Effector memory CD4-positive, alpha-beta T cell (primary cell): ENCODE results near the gene LAG3.
"Not testable (repeated sequence)": the region's sequence is repeated elsewhere in the genome, so short reads cannot be mapped to it uniquely, and the experiment has no call there.

Experiments used
- DNase-seq, 3 donors: peaks; one replicate each; pipeline ENCODE4 v3.0.0-alpha.2; 2020
- H3K27ac ChIP-seq: 2 replicates; pipeline ENCODE4 v1.7.0; 2013; ENCODE audit warnings: mild to moderate bottlenecking, low read length, moderate library complexity; ENCODE audit not compliant: insufficient read depth, poor library complexity, severe bottlenecking
- H3K27me3 ChIP-seq: replicated peaks from 2 replicates; pipeline ENCODE4 v1.7.0; 2013; ENCODE audit warnings: mild to moderate bottlenecking, low read length; ENCODE audit not compliant: insufficient read depth, control insufficient read depth, poor library complexity, severe bottlenecking
- H3K36me3 ChIP-seq: 2 replicates; pipeline ENCODE4 v1.7.0; 2013; ENCODE audit warnings: mild to moderate bottlenecking, low read length, moderate library complexity; ENCODE audit not compliant: control insufficient read depth, insufficient read depth
- H3K4me1 ChIP-seq: 2 replicates; pipeline ENCODE4 v1.7.0; 2013; ENCODE audit warnings: low read length, mild to moderate bottlenecking; ENCODE audit not compliant: control insufficient read depth, insufficient read depth, poor library complexity, severe bottlenecking
- H3K4me3 ChIP-seq: 2 replicates; pipeline ENCODE4 v1.7.0; 2013; ENCODE audit warnings: low read length, low read depth, mild to moderate bottlenecking; ENCODE audit not compliant: insufficient read depth, poor library complexity, severe bottlenecking
- H3K9me3 ChIP-seq: 2 replicates; pipeline ENCODE4 v1.7.0; 2013; ENCODE audit warnings: mild to moderate bottlenecking, low read length, moderate library complexity; ENCODE audit not compliant: control insufficient read depth

The LAG3 gene

DNA sequence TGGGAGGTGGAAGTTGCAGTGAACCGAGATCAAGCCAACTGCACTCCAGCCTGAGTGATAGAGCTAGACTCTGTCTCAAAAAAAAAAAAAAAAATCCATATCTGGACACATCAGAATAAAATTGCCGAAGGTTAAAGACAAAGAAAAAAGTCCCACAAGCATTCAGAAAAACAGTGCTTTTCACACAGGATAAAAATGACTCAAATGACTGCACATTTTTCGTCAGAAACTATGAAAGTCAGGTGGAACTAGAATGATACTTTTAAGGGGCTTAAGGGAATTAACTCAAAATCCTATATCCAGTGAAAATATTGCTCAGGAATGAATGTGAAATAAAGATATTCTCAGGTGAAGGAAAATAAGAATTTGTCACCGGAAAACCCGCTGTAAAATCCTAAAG lies 35.6 kb upstream of the LAG3 start:
- Histone ChIP-seq H3K27me3 (no peaks in the 10 kb centered on the region), H3K4me1 (no peaks in the 10 kb centered on the region), H3K27ac (no peak overlapping the region), H3K36me3 (peaks cover 10% of the 10 kb centered on the region), H3K4me3 (no peak overlapping the region), H3K9me3 (no peaks in the 10 kb centered on the region)
- no peak for DNase-seq

DNA sequence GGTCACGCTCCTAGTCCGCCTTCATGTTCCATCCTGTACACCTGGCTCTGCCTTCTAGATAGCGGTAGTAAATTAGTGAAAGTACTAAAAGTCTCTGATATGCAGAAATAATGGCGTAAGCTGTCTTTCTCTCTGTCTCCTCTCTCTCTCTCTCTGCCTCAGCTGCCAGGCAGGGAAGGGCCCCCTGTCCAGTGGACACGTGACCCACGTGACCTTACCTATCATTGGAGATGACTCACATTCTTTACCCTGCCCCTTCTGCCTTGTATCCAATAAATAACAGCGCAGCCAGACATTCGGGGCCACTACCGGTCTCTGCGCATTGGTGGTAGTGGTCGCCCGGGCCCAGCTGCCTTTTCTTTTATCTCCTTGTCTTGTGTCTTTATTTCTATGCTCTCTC lies 30.2 kb upstream of the LAG3 start:
- not testable (repeated sequence) for DNase-seq, H3K36me3 ChIP-seq, H3K4me1 ChIP-seq, H3K27ac ChIP-seq, H3K27me3 ChIP-seq, H3K9me3 ChIP-seq, H3K4me3 ChIP-seq

DNA sequence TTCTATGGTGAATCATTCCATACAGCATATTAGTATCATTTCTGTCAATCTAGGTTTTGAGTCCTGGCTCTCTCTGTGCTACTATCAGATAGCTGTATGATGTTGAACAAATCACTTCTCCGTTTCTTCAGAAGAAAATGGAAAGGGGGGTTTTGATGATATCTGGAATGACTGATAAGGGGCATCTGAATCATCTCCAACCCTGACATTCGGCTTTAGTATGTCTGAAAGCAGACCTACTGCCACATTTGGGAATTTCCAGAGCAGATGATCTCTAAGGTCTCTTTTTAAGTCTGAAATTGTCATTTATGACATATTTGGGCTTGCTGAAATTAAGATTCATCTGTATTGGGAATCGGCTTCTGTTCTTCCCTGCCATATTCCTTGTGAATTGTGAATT lies 29.5 kb upstream of the LAG3 start:
- no peak for DNase-seq
- Histone ChIP-seq H3K4me3 (no peak overlapping the region), H3K36me3 (peaks cover 9% of the 10 kb centered on the region), H3K9me3 (no peaks in the 10 kb centered on the region), H3K27me3 (no peaks in the 10 kb centered on the region), H3K27ac (no peak overlapping the region), H3K4me1 (peaks cover 8% of the 10 kb centered on the region)

DNA sequence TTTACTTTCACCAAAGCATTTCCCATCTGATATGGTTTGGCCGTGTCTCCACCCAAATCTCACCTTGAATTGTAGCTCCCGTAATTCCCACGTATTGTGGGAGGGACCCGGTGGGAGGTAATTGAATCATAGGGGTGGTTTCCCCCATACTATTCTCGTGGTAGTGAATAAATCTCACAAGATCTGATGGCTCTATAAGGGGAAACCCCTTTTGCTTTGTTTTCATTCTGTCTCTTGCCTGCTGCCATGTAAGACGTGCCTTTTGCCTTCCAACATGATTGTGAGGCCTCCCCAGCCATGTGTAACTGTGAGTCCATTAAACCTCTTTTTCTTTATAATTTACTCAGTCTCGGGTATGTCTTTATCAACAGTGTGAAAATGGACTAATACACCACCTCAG lies 29.0 kb upstream of the LAG3 start:
- H3K27ac ChIP-seq, H3K4me1 ChIP-seq, H3K4me3 ChIP-seq, DNase-seq, H3K9me3 ChIP-seq, H3K27me3 ChIP-seq: not testable (repeated sequence)
- peaks cover 14% of the 10 kb centered on the region for H3K36me3 ChIP-seq

DNA sequence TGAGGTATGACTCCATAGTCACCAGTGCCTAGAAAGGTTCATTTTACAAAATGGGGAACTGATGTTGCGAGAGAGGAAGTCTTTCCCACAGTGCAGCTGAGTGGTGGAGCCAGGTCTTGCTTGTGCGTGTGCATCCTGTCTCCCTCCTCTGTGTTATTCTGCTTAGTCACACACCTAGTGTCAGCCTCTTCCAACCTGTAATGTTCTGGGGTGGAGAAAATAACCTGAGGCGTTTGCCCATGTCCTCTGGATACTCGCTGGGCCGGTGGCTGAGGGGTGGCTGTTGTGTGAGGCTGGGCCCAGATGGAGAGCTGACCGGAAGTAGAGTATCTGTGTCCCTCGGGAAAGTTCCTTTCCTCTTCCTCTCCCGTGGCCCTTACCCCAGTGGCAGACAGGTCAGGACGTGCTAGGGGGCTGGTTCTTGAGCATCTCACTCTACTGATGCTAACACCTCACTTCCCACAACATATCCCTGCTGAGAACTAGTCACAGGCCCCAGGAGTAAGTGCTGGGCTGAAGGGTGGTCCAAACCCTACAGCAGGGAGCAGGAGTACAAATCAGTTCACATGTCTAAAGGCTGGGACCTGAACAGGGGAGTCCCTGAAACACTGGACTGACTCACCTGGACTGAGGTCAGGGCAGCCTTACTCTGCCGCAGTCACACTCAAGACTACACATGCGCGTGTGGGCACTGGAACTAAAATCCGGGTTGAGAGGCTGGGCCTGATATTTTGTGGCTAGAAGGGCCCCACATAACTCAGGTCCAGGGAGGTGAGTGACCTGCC lies 26.4 kb upstream of the LAG3 start:
- Histone ChIP-seq H3K36me3 (peaks cover 37% of the 10 kb centered on the region), H3K27ac (no peak overlapping the region), H3K27me3 (no peaks in the 10 kb centered on the region), H3K4me1 (peaks cover 8% of the 10 kb centered on the region), H3K4me3 (no peak overlapping the region), H3K9me3 (no peaks in the 10 kb centered on the region)
- DNase-seq = no peak

DNA sequence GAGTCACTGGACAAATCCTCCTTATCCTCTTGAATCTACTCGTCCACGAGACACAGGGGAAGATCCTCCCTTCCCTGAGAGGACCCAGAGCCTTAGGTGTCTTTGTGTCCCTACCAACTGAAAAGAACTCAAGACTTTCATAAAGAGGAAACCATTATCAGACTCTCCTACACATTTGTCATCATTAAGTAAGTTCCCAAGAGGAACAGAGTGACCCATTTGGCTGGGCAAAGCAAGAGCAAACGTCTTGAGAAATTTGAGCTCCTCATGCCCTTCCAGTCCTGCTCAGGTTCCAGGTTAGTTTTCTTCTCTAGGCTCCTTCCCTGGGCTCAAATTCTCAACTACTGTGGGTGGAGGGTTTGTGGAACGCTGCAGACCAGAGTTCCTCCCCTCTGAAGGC lies 25.1 kb upstream of the LAG3 start:
- no peaks in the 10 kb centered on the region for H3K27me3 ChIP-seq
- H3K9me3 ChIP-seq = no peaks in the 10 kb centered on the region
- H3K36me3 ChIP-seq = peaks cover 41% of the 10 kb centered on the region
- H3K27ac ChIP-seq = no peak overlapping the region
- peaks cover 14% of the 10 kb centered on the region for H3K4me1 ChIP-seq
- no peak overlapping the region for H3K4me3 ChIP-seq
- no peak for DNase-seq

DNA sequence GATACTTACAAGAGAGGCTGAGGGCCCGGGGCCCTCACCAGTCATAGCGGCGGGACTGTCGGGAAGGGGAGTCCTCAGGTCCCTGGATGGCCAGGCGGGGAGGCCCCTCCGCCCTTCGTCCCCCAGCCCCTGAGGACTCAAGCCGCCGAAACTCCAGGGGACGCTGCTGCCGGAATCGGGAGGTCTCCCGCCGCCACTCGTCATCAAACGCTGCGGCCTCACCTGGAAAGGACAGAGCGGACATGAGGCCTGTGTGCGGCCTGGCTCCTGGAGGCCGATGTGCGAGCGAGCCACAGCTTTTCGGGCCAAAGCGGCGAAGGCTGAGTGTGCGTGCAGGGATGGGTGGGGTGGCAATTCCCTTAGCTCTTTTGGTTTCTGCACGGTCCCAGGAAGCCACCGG lies 23.6 kb upstream of the LAG3 start:
- Histone ChIP-seq H3K4me1 (peaks cover 17% of the 10 kb centered on the region), H3K36me3 (peaks cover 41% of the 10 kb centered on the region), H3K4me3 (no peak overlapping the region), H3K9me3 (no peaks in the 10 kb centered on the region), H3K27me3 (no peaks in the 10 kb centered on the region), H3K27ac (no peak overlapping the region)
- DNase-seq = no peak

DNA sequence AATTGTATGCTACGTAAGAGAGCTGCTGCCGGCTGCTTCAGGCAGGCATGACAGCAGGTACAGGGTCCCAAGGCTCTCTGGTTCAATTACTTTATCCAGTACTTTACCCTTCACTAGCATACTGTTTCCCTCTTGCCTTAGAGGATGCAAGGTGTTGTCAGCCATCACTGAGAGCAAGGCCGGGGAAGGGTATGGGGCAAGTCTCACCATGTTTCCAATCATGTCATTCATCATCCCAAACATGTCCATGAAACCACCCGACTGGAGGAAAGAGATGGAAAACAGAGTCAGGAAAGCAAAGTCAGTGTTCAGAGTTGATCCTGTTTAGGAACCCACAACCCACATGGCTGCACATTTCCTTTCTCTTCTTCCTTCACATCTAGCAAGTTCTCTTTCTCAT lies 21.8 kb upstream of the LAG3 start:
- H3K27me3 ChIP-seq = no peaks in the 10 kb centered on the region
- peaks cover 10% of the 10 kb centered on the region for H3K4me1 ChIP-seq
- H3K4me3 ChIP-seq = no peak overlapping the region
- no peaks in the 10 kb centered on the region for H3K9me3 ChIP-seq
- peaks cover 41% of the 10 kb centered on the region for H3K36me3 ChIP-seq
- no peak overlapping the region for H3K27ac ChIP-seq
- DNase-seq = no peak

DNA sequence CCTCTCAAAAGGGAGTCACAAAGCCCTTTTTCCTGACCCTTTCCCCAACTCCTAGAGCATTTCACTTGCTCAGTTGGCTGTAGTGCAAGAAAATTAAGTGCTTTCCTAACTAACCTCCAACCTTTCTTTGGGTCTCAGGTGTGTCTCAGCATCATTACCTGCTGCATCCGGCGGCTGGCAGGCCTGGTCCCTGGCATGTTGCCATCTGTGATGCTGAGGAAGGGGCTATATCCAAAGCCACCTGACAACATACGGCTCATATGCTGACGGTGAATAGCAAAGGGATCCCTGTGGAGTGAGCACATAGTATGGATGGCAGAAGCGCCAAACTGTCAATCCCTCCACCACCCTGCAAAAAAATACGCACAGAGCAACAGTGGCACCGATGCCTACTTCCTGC lies 20.6 kb upstream of the LAG3 start:
- H3K36me3 ChIP-seq = peaks cover 41% of the 10 kb centered on the region
- DNase-seq = no peak
- peaks cover 9% of the 10 kb centered on the region for H3K4me1 ChIP-seq
- H3K9me3 ChIP-seq = no peaks in the 10 kb centered on the region
- H3K27ac ChIP-seq = peak overlapping the region; percentile 91
- H3K4me3 ChIP-seq = no peak overlapping the region
- no peaks in the 10 kb centered on the region for H3K27me3 ChIP-seq

DNA sequence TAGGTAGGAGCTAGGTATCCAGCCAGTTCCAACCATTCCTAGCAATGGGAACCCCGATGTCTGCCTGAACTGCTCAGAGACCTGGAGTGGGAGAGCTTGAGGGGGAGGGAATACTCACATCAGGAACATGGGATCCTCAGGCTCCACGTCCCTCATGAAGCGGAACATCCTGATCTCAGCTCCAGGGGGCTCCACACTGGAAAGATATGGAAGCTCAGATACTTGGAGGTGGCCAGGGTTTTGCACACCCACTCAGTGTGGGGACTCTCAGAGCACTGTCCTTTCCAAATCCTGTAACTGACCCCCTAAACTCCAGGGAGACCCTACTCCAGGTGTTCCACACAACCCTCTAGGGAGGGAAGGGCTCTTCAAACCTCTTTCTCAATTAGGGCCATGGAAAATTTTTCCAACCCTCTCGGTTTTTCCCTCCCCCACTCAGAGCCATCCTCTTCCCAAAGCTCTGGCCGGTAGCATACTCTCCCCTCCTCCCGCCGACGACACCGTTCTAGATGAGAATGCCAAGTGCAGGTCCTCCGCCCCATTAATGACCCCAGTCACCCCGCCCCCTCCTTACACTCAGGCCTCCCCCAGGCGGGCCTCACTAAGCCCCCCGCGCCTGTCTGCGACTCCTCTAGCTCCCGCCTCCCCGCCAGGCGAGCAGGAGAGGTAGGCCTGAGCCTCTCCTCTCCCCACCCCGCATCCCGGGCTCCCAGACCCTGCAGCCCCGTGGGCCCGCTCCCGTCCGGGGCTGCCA lies 20.0 kb upstream of the LAG3 start:
- DNase-seq = no peak

More for the DNA sequence above, 20.0 kb upstream of the LAG3 start:
- Histone ChIP-seq H3K4me3 (peak overlapping the region; percentile 81), H3K36me3 (peaks cover 37% of the 10 kb centered on the region), H3K4me1 (peaks cover 9% of the 10 kb centered on the region), H3K27me3 (no peaks in the 10 kb centered on the region), H3K27ac (peak overlapping the region; percentile 91), H3K9me3 (no peaks in the 10 kb centered on the region)
